Muscle of leg (tissue), 11 donors: ENCODE results near the gene KRTAP4-11. TPM values are rescaled to one million over a fixed set of nuclear protein-coding genes. Genes with fewer than 3 reads are reported as not detected.
"Not testable (repeated sequence)": the region's sequence is repeated elsewhere in the genome, so short reads cannot be mapped to it uniquely, and the experiment has no call there.

Experiments used
- DNase-seq: peaks from one replicate; pipeline ENCODE4 v3.0.0; 2013
- H3K27ac ChIP-seq: one replicate; pipeline ENCODE4 v1.5.1; 2013; ENCODE audit warnings: mild to moderate bottlenecking, low read length, control low read depth
- H3K27me3 ChIP-seq: one replicate; pipeline ENCODE4 v1.6.1; 2013; ENCODE audit warnings: low read length; ENCODE audit not compliant: control insufficient read depth, insufficient read depth
- H3K36me3 ChIP-seq: one replicate; pipeline ENCODE4 v1.6.1; 2013; ENCODE audit warnings: low read length; ENCODE audit not compliant: control insufficient read depth, insufficient read depth
- H3K4me1 ChIP-seq: one replicate; pipeline ENCODE4 v1.6.1; 2013; ENCODE audit warnings: low read length; ENCODE audit not compliant: control insufficient read depth, insufficient read depth
- H3K4me3 ChIP-seq: one replicate; pipeline ENCODE4 v1.5.1; 2013; ENCODE audit warnings: low read length, control low read depth
- H3K9me3 ChIP-seq: replicated peaks from 2 replicates; pipeline ENCODE4 v1.6.1; 2013; ENCODE audit warnings: low read depth, low read length; ENCODE audit not compliant: control insufficient read depth
- WGBS: methylation state at CpG from one replicate; pipeline ENCODE4 v1.1.5; 2013; ENCODE audit warnings: missing lambda C conversion rate; ENCODE audit not compliant: insufficient coverage; 5-methylcytosine and 5-hydroxymethylcytosine counted together
- polyA plus RNA-seq, 8 donors: library from polyadenylated mRNA; unstranded; fragments of 120-200 nt; gene quantifications; one replicate each; pipeline versions ENCODE4 v1.2.1 to v1.2.3, GENCODE V29; 2013; ENCODE audit warnings: inconsistent platforms in 1 of 8, low replicate concordance in 1 of 8; ENCODE audit not compliant: insufficient read length in 8 of 8, insufficient read depth in 1 of 8
- total RNA-seq: library from RNA; stranded (reverse); fragments of 120-200 nt; gene quantifications from one replicate; pipeline ENCODE4 v1.2.4, GENCODE V29; 2013

KRTAP4-11 gene
- total and polyA plus RNA-seq, 9 donors: not detected

DNA sequence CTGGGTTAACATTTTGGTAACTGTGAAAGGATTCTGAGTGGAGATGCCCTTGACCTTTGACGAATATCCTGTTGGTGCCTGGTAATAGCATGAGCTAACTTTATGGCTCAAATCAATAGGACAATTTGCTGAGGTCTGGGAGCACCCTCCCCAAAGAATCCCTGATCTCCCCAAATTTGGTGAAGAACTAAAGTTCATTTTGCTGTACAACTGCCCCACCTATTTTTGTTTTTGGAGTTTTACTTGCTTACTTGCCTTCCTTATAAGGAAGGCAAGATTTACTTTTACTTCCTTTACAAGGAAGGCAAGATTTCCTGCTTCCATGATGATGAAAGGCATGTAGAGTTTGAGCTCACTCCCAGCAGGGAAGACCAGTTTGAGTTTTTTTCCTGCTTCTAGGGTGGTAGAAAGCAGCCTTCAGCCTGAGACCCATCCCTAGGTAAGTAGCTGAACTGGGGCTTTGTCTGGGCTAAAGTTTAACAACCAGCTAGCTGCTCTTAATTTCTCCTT is 10.2 kb downstream of the KRTAP4-11 start:
- no peaks in the 10 kb centered on the region for H3K27me3 ChIP-seq
- H3K4me3 ChIP-seq: no peak overlapping the region
- H3K36me3 ChIP-seq: no peaks in the 10 kb centered on the region
- DNase-seq: no peak
- no peak overlapping the region for H3K27ac ChIP-seq
- no CpG with 5 or more reads among the region's 1 CpG for WGBS
- H3K9me3 ChIP-seq: no peaks in the 10 kb centered on the region
- H3K4me1 ChIP-seq: no peaks in the 10 kb centered on the region

DNA sequence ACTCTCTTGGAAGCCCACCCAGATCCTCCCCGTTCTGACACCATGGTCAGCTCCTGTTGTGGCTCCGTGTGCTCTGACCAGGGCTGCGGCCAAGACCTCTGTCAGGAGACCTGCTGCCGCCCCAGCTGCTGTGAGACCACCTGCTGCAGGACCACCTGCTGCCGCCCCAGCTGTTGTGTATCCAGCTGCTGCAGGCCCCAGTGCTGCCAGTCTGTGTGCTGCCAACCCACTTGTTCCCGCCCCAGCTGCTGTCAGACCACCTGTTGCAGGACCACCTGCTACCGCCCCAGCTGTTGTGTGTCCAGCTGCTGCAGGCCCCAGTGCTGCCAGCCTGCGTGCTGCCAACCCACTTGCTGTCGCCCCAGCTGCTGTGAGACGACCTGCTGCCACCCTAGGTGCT is 12.8 kb downstream of the KRTAP4-11 start, which contains the start of gene KRTAP4-9:
KRTAP4-9 (plus strand) TSS at position 43 of the 400 bp plus-strand sequence; CDS start at position 43, 0 bp downstream.
- not testable (repeated sequence) for H3K27ac ChIP-seq, H3K36me3 ChIP-seq, H3K4me1 ChIP-seq, DNase-seq, H3K4me3 ChIP-seq, H3K9me3 ChIP-seq, H3K27me3 ChIP-seq
- 59% methylated on average over 9 of the region's 10 CpGs for WGBS

- not testable (repeated sequence) for H3K9me3 ChIP-seq, H3K27ac ChIP-seq, H3K4me3 ChIP-seq, H3K36me3 ChIP-seq, H3K27me3 ChIP-seq, DNase-seq, H3K4me1 ChIP-seq
- WGBS: no CpG with 5 or more reads among the region's 2 CpGs
Measured at GRCh38 chr17:41104386-41105038, 13.7 kb downstream of the KRTAP4-11 start.

- no CpG with 5 or more reads among the region's 1 CpG for WGBS
- DNase-seq: no peak
- H3K27ac ChIP-seq: no peak overlapping the region
- no peaks in the 10 kb centered on the region for H3K4me1 ChIP-seq
- no peaks in the 10 kb centered on the region for H3K9me3 ChIP-seq
- H3K36me3 ChIP-seq: no peaks in the 10 kb centered on the region
- no peaks in the 10 kb centered on the region for H3K27me3 ChIP-seq
- no peak overlapping the region for H3K4me3 ChIP-seq
Measured at GRCh38 chr17:41103896-41104295, 14.3 kb downstream of the KRTAP4-11 start.

- no peaks in the 10 kb centered on the region for H3K4me1 ChIP-seq
- no peak for DNase-seq
- 41% methylated on average over 9 of the region's 10 CpGs for WGBS
- H3K4me3 ChIP-seq: no peak within 1 kb of the TSS
- H3K27ac ChIP-seq: no peak within 1 kb of the TSS
- H3K27me3 ChIP-seq: no peaks in the 10 kb centered on the region
- H3K36me3 ChIP-seq: no peaks in the 10 kb centered on the region
- no peaks in the 10 kb centered on the region for H3K9me3 ChIP-seq
Measured at GRCh38 chr17:41101586-41102259, 16.4 kb downstream of the KRTAP4-11 start, which contains the start of gene KRTAP4-16. Gene KRTAP4-16, minus strand, starts transcription at chr17:41102209. Its CDS starts 0 bp downstream, at chr17:41102209.

DNA sequence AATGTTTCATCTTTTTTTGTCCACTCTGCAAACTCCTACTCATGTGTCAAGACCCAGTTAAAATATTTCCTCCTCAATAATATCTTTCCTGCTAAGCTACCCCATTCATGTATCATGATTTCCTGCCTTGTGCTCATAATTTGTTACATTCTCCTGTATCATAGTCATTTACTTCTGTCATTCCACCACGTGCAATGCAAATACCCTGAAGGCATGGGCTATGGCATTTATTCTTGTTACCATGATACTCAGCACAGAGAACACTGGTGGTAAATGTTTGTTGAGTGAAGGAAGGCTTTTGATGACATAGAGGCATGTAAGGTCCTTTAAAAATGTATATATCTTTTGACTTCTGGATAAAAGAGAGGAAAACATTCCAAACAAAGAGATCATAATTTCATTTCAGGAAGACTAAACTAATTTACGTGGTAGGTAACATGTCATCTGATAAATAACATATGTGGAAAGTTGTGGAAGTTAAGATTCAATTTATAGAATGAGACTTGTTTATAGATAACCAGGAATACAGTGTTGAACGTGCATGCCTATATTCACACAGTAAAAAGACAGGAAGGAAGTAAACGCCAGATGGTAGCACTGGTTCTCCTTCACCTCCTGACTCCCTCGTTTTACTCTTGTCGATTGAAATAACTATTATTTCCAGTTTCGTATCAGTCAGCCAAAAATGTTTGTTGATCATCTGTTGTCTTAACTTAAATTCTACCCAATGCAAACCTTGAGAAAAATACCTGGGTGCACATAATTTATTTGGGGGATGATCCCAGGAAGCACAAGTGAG is 18.3 kb downstream of the KRTAP4-11 start:
- H3K36me3 ChIP-seq, DNase-seq, H3K4me3 ChIP-seq, H3K9me3 ChIP-seq, H3K27ac ChIP-seq, H3K27me3 ChIP-seq, H3K4me1 ChIP-seq: not testable (repeated sequence)
- no CpG with 5 or more reads among the region's 7 CpGs for WGBS

DNA sequence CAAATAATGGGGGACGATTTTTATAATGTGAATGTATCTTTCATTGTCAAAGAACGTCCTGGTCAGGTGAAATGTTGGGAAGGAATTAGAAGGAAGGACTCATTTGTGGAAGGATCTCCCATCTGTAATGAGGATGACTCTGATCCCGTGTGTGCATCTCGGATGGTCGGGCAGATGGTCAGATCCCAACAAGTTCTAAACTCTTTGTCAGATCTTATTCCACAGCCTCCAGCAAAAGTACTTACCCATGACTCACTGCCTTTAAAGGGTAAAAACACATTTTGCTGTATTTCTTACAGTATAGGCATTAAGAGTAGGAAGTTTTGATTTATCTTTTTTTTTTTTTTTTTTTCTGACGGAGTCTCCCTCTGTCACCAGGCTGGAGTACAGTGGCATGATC is 19.7 kb downstream of the KRTAP4-11 start:
- Histone ChIP-seq H3K4me3 (no peak overlapping the region), H3K36me3 (no peaks in the 10 kb centered on the region), H3K27me3 (no peaks in the 10 kb centered on the region), H3K9me3 (no peaks in the 10 kb centered on the region), H3K27ac (no peak overlapping the region), H3K4me1 (no peaks in the 10 kb centered on the region)
- WGBS: no CpG with 5 or more reads among the region's 6 CpGs
- no peak for DNase-seq

GRCh38 chr17:41098042-41098441 is 20.1 kb downstream of the KRTAP4-11 start, which contains the start of gene KRTAP4-8:
Gene KRTAP4-8, minus strand, starts transcription at chr17:41098142. Its CDS starts 58 bp downstream, at chr17:41098084.
- WGBS: 50% methylated on average over 1 of the region's 4 CpGs
- no peaks in the 10 kb centered on the region for H3K4me1 ChIP-seq

GRCh38 chr17:41096055-41096454 is 22.1 kb downstream of the KRTAP4-11 start:
- WGBS: 86% methylated on average over 5 of the region's 7 CpGs
- H3K36me3 ChIP-seq: no peaks in the 10 kb centered on the region

More at GRCh38 chr17:41098042-41098441, 20.1 kb downstream of the KRTAP4-11 start, which contains the start of gene KRTAP4-8:
- Histone ChIP-seq H3K27ac (no peak within 1 kb of the TSS), H3K36me3 (no peaks in the 10 kb centered on the region), H3K27me3 (no peaks in the 10 kb centered on the region), H3K9me3 (no peaks in the 10 kb centered on the region), H3K4me3 (no peak within 1 kb of the TSS)
- DNase-seq: no peak

More at GRCh38 chr17:41096055-41096454, 22.1 kb downstream of the KRTAP4-11 start:
- no peak overlapping the region for H3K4me3 ChIP-seq
- H3K4me1 ChIP-seq: no peaks in the 10 kb centered on the region
- DNase-seq: no peak
- no peak overlapping the region for H3K27ac ChIP-seq
- no peaks in the 10 kb centered on the region for H3K9me3 ChIP-seq
- H3K27me3 ChIP-seq: no peaks in the 10 kb centered on the region
